Liver (tissue), 9 donors: ENCODE data around the gene HEXB. TPM values are rescaled to one million over a fixed set of nuclear protein-coding genes. Genes with fewer than 3 reads are reported as not detected.

Experiments used
- DNase-seq: peaks from one replicate; pipeline ENCODE4 v3.0.0-alpha.2; 2017; ENCODE audit warnings: low spot score
- H3K27ac ChIP-seq, 2 donors: one replicate each; pipeline ENCODE4 v1.7.0; 2013; ENCODE audit warnings: inconsistent platforms in 2 of 2, low read length in 2 of 2, control low read depth in 1 of 2, low read depth in 1 of 2, mild to moderate bottlenecking in 1 of 2
- H3K27me3 ChIP-seq, 4 donors: one replicate each; pipeline versions ENCODE4 v1.6.1 to v1.7.0; 2013; ENCODE audit warnings: low read length in 3 of 4, inconsistent platforms in 1 of 4, mild to moderate bottlenecking in 1 of 4, moderate library complexity in 1 of 4; ENCODE audit not compliant: control insufficient read depth in 4 of 4, insufficient read depth in 4 of 4
- H3K36me3 ChIP-seq, 4 donors: one replicate each; pipeline versions ENCODE4 v1.6.1 to v1.7.0; 2013; ENCODE audit warnings: low read length in 3 of 4, mild to moderate bottlenecking in 3 of 4, low read depth in 1 of 4, moderate library complexity in 1 of 4; ENCODE audit not compliant: control insufficient read depth in 4 of 4, insufficient read depth in 3 of 4
- H3K4me1 ChIP-seq, 4 donors: one replicate each; pipeline versions ENCODE4 v1.6.1 to v1.7.0; 2013; ENCODE audit warnings: low read length in 3 of 4, mild to moderate bottlenecking in 3 of 4, moderate library complexity in 1 of 4; ENCODE audit not compliant: control insufficient read depth in 4 of 4, insufficient read depth in 4 of 4
- H3K4me3 ChIP-seq, 3 donors: one replicate each; pipeline versions ENCODE4 v1.6.1 to v1.7.0; 2013; ENCODE audit warnings: low read length in 3 of 3, control low read depth in 1 of 3, low read depth in 1 of 3, mild to moderate bottlenecking in 1 of 3
- H3K9ac ChIP-seq, 2 donors: one replicate each; pipeline ENCODE4 v1.7.0; 2013; ENCODE audit warnings: low read length in 2 of 2, mild to moderate bottlenecking in 2 of 2, moderate library complexity in 2 of 2, control low read depth in 1 of 2, low read depth in 1 of 2
- H3K9me3 ChIP-seq, 4 donors: one replicate each; pipeline versions ENCODE4 v1.6.1 to v1.7.0; 2013; ENCODE audit warnings: low read length in 3 of 4; ENCODE audit not compliant: control insufficient read depth in 4 of 4
- ATF3 ChIP-seq: IDR thresholded peaks from 2 replicates; pipeline ENCODE4 v1.6.1; 2016; ENCODE audit warnings: antibody characterized with exemption
- CTCF ChIP-seq: fragments of 150-350 bp; IDR thresholded peaks from 2 replicates; pipeline ENCODE4 v1.5.1; 2017; ENCODE audit warnings: improper control_type of control experiment, low read depth, low read length; ENCODE audit not compliant: missing input control
- EGR1 ChIP-seq, 2 donors: IDR thresholded peaks; 2 replicates each; pipeline ENCODE4 v1.6.1; 2016 to 2018; ENCODE audit warnings: antibody characterized with exemption in 2 of 2, low read depth in 2 of 2
- FOXA2 ChIP-seq: IDR thresholded peaks from 2 replicates; pipeline ENCODE4 v1.6.1; 2016; ENCODE audit warnings: antibody characterized with exemption
- GABPA ChIP-seq, 2 donors: IDR thresholded peaks in 1 of 2; conservative IDR thresholded peaks in 1 of 2; 2 replicates each; pipeline ENCODE4 v1.6.1; 2016; ENCODE audit warnings: antibody characterized with exemption in 2 of 2, mild to moderate bottlenecking in 1 of 2, moderate library complexity in 1 of 2
- HNF4G ChIP-seq: IDR thresholded peaks from 2 replicates; pipeline ENCODE4 v1.6.1; 2016; ENCODE audit warnings: antibody characterized with exemption
- JUND ChIP-seq, 2 donors: IDR thresholded peaks; 2 replicates each; pipeline ENCODE4 v1.6.1; 2016; ENCODE audit warnings: antibody characterized with exemption in 2 of 2
- NR2F2 ChIP-seq: IDR thresholded peaks from 2 replicates; pipeline ENCODE4 v1.6.1; 2016; ENCODE audit warnings: antibody characterized with exemption
- RAD21 ChIP-seq, 2 donors: IDR thresholded peaks; 2 replicates each; pipeline ENCODE4 v1.6.1; 2016; ENCODE audit warnings: antibody characterized with exemption in 2 of 2, mild to moderate bottlenecking in 2 of 2
- TAF1 ChIP-seq: conservative IDR thresholded peaks from 2 replicates; pipeline ENCODE4 v1.6.1; 2016; ENCODE audit warnings: antibody characterized with exemption, mild to moderate bottlenecking
- YY1 ChIP-seq: IDR thresholded peaks from 2 replicates; pipeline ENCODE4 v1.6.1; 2016; ENCODE audit warnings: antibody characterized with exemption, mild to moderate bottlenecking
- ZBTB33 ChIP-seq: IDR thresholded peaks from 2 replicates; pipeline ENCODE4 v1.6.1; 2016; ENCODE audit warnings: antibody characterized with exemption
- WGBS: extraction: QIAGEN DNeasy Blood & Tissue Kit; methylation state at CpG from one replicate; pipeline ENCODE4 v1.1.7; 2013; 5-methylcytosine and 5-hydroxymethylcytosine counted together
- polyA plus RNA-seq, 2 donors: library from polyadenylated mRNA; stranded (reverse) in 1 of 2; unstranded in 1 of 2; fragments of 200-250 nt in 1 of 2; fragments of >200 nt in 1 of 2; fragmentation: Nextera tagmentation in 1 of 2; extraction: Ambion mirVana in 1 of 2; gene quantifications; one replicate each; pipeline versions ENCODE4 v1.2.1 to v1.2.3, GENCODE V29; 2013 to 2015
- total RNA-seq, 2 donors: library from RNA; depleted of rRNA; stranded (reverse); fragments of >200 nt; gene quantifications; one replicate each; pipeline ENCODE4 v1.2.3, GENCODE V29; 2014
- TF ChIP-seq, protein P1 (sequence below): IDR thresholded peaks from 2 replicates; pipeline ENCODE4 v1.6.1; 2016; ENCODE audit warnings: antibody characterized with exemption
- TF ChIP-seq, protein P2 (sequence below): IDR thresholded peaks from 2 replicates; pipeline ENCODE4 v1.6.1; 2016; ENCODE audit warnings: antibody characterized with exemption, mild to moderate bottlenecking
- donor health status: healthy.
- donor health status: healthy.
- donor health status: healthy.
- donor health status: healthy.
- donor health status: healthy.

HEXB gene
- total and polyA plus RNA-seq, 4 donors: 67.7 to 84.5 (median 76.2) TPM

- no peak overlapping the region for H3K4me3 ChIP-seq
- H3K27ac ChIP-seq: no peak overlapping the region
- no peak for DNase-seq
- WGBS: 97% methylated on average over 4 of the region's 4 CpGs
- H3K36me3 ChIP-seq: peaks cover 1 to 37% (median 24%) of the 10 kb centered on the region in 4 donors
- H3K9ac ChIP-seq: no peak overlapping the region
- H3K9me3 ChIP-seq: no peaks in the 10 kb centered on the region
- no peaks in the 10 kb centered on the region for H3K4me1 ChIP-seq
- no peaks in the 10 kb centered on the region for H3K27me3 ChIP-seq
- no peak for TF ChIP-seq RAD21 (IDR thresholded peaks at IDR 0.05)
- no peak for TF ChIP-seq JUND (IDR thresholded peaks at IDR 0.05)
- TF ChIP-seq HNF4G: no peak
- no peak for TF ChIP-seq CTCF
- TF ChIP-seq GABPA (IDR thresholded peaks at IDR 0.05 in 1 of 2, conservative IDR thresholded peaks at IDR 0.05 in 1 of 2): no peak
- TF ChIP-seq, protein P1, sequence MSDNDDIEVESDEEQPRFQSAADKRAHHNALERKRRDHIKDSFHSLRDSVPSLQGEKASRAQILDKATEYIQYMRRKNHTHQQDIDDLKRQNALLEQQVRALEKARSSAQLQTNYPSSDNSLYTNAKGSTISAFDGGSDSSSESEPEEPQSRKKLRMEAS: no peak
- TF ChIP-seq, protein P2, sequence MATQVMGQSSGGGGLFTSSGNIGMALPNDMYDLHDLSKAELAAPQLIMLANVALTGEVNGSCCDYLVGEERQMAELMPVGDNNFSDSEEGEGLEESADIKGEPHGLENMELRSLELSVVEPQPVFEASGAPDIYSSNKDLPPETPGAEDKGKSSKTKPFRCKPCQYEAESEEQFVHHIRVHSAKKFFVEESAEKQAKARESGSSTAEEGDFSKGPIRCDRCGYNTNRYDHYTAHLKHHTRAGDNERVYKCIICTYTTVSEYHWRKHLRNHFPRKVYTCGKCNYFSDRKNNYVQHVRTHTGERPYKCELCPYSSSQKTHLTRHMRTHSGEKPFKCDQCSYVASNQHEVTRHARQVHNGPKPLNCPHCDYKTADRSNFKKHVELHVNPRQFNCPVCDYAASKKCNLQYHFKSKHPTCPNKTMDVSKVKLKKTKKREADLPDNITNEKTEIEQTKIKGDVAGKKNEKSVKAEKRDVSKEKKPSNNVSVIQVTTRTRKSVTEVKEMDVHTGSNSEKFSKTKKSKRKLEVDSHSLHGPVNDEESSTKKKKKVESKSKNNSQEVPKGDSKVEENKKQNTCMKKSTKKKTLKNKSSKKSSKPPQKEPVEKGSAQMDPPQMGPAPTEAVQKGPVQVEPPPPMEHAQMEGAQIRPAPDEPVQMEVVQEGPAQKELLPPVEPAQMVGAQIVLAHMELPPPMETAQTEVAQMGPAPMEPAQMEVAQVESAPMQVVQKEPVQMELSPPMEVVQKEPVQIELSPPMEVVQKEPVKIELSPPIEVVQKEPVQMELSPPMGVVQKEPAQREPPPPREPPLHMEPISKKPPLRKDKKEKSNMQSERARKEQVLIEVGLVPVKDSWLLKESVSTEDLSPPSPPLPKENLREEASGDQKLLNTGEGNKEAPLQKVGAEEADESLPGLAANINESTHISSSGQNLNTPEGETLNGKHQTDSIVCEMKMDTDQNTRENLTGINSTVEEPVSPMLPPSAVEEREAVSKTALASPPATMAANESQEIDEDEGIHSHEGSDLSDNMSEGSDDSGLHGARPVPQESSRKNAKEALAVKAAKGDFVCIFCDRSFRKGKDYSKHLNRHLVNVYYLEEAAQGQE: no peak
- TF ChIP-seq NR2F2: no peak
Measured at GRCh38 chr5:74693191-74693590, 8.2 kb downstream of the HEXB start.

DNA sequence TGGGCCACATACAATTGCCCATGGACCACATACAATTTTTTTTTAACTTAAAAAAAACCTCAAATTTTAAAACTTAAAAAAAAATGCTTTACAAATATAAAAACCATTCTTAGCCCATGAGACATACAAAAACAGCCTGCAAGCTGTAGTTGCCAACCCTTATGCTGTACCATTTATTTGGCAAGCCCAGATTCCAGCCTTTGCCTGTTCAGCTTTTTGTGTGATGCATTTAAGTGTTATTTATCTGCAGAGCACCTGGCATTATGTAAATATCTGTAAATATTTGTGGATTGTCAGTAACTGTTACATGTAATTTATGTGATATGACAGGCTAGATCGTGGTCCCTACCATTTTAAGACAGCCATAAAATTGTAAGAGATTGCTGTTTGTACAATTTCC is 32.6 kb downstream of the HEXB start:
- Histone ChIP-seq H3K9me3 (no peaks in the 10 kb centered on the region), H3K27me3 (no peaks in the 10 kb centered on the region), H3K4me3 (no peak overlapping the region), H3K36me3 (peaks cover 8 to 42% (median 36%) of the 10 kb centered on the region in 4 donors), H3K9ac (no peak overlapping the region), H3K27ac (no peak overlapping the region), H3K4me1 (no peaks in the 10 kb centered on the region)
- whole genome bisulfite sequencing: 81% methylated on average over 1 of the region's 1 CpG
- no peak for DNase-seq
- no peak for TF ChIP-seq ATF3
- TF ChIP-seq, protein P1: no peak
- TF ChIP-seq YY1: no peak
- TF ChIP-seq EGR1 (IDR thresholded peaks at IDR 0.05; ENCODE audit: low read depth in 2 of 2): no peak
- no peak for TF ChIP-seq FOXA2
- no peak for TF ChIP-seq CTCF
- no peak for TF ChIP-seq ZBTB33
- TF ChIP-seq, protein P2: no peak
- no peak for TF ChIP-seq HNF4G
- no peak for TF ChIP-seq TAF1
